ENCODE measurements around the gene TUBGCP2.

GRCh38 chr10:133313192-133313591 is 4.5 kb upstream of the TUBGCP2 start:
- TF ChIP-seq CTCF (IDR thresholded peaks at IDR 0.05; ENCODE audit: borderline replicate concordance, extremely low read depth, low read length, poor library complexity, severe bottlenecking) (no peak), EZH2 (IDR thresholded peaks at IDR 0.05; ENCODE audit: borderline replicate concordance, low read depth, low read length, severe bottlenecking) (no peak)
